ENCODE data around the gene NCBP3.
"Not testable (repeated sequence)": the region's sequence is repeated elsewhere in the genome, so short reads cannot be mapped to it uniquely, and the experiment has no call there.

NCBP3 gene

DNA sequence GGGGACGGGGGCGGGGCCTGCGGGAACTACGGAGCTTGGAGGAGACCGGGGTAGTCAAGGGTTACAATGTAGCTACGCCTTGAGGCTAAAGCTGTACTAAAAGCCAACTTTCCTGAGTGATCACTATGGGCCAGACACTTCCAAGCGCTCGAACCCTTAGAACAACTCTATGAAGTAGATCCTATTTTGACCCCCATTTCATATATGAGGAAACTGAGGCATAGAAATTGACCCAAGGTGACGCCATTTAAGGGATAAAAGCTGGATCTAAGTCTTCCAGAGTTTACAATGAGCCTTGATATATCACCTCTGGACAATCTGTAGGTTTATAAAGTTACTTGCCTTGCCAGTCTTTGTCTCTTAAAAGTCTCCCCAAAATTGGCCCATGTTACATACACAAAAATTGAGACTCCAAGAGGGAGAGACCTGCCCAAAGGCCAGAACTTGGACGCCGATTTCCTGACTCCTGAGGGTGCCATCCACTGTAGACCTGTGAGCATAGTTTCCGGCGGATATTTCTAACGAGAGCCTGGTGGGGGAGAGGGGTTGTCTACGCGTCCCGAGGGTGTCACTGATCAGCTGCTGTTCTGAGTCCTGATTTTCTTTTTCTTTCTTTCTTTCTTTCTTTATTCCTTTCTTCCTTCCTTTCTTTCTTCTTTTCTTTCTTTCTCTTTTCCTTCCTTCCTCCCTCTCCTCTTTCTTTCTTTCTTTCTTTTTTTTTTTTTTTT lies 555 bp upstream of the NCBP3 start:
- DNase-seq: no peak

DNA sequence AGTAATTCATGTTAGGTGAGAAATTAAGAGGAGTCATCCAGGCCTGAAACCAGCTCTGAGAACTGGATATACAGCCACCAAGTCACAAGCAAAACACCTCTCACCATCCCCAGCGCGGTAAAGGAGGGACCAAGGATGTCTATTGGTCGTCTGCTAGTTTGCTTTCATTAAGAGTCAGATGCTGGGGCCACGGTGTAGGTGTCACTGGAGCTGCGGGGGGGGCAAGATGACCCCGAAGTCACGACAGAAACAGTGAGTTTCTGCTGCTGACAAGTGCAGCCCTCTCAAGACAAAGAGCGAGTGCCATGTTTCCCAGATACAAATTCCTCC lies 790 bp downstream of the NCBP3 start:
- DNase-seq: no peak

DNA sequence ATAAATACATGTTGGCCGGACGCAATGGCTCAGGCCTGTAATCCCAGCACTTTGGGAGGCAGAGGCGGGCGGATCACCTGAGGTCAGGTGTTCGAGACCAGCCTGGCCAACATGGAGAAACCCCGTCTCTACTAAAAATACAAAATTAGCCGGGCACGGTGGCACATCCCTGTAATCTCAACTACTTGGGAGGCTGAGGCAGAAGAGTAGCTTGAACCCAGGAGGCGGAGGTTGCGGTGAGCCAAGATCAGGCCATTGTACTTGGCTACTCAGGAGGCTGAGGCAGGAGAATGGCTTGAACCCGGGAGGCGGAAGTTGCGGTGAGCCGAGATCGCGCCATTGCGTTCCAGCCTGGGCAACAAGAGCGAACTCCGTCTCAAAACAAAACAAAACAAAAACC lies 1.5 kb downstream of the NCBP3 start:
- not testable (repeated sequence) for DNase-seq

DNA sequence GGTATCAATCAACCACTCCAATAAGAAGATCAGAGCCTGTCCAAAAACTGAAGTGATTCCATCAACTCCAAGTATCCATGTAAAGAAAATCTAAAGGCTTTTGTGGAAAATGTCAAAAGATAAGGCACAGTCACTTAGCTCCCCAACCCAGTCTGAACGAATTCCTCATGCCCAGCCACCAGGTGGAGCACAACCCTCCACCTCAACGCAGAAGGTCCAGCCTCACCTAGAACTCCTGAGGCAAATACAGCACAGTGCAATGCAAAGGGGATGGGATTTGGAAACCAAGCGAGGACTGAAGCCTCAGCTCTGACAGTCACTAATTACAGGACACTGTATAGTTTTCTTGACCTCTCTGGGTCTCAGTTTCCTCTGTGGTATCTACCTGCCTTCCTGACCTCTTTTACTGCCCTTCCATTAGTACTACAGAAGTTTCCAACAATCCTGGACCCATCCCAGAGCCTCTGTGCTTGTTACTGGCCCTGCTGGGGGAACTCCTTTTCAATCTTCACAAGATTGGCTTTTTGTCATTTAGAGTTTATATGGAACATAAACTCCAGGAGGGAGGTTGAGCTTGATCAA lies 2.0 kb downstream of the NCBP3 start:
- DNase-seq: no peak

DNA sequence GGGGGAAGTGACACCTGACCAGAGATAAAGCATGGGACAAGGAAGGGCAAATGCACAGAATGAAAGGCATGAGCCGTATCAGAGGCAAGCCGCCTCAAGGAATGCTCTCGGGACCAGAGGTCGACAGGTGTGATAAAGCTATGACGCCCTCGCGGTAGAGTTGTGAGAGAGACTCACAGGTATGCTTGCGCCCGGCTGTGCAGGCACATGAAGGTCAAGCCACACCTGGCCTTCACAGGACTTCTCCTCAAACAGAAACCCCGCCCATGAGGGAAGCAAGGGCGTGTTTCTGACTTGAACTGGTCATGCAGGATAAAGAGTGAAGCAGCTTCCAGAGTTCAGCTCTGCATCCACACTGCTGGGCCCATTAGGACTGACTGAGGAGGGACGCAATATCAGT lies 7.8 kb downstream of the NCBP3 start:
- no peak for DNase-seq

DNA sequence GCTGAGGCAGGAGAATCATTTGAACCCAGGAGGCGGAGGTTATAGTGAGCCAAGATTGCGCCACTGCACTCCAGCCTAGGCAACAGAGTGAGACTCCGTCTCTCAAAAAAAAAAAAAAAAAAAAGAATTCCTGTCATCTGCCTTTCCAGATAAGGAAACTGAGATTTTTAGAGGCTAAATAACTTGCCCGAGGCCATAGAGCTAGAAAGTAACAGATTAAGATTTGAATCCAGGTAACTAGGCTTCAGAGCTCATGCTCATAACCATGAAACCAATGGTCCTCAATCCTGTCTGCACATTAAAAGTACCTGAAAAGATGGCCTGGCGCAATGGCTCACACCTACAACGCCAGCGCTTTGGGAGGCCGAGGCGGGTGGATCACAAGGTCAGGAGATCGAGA lies 9.5 kb downstream of the NCBP3 start:
- no peak for DNase-seq

DNA sequence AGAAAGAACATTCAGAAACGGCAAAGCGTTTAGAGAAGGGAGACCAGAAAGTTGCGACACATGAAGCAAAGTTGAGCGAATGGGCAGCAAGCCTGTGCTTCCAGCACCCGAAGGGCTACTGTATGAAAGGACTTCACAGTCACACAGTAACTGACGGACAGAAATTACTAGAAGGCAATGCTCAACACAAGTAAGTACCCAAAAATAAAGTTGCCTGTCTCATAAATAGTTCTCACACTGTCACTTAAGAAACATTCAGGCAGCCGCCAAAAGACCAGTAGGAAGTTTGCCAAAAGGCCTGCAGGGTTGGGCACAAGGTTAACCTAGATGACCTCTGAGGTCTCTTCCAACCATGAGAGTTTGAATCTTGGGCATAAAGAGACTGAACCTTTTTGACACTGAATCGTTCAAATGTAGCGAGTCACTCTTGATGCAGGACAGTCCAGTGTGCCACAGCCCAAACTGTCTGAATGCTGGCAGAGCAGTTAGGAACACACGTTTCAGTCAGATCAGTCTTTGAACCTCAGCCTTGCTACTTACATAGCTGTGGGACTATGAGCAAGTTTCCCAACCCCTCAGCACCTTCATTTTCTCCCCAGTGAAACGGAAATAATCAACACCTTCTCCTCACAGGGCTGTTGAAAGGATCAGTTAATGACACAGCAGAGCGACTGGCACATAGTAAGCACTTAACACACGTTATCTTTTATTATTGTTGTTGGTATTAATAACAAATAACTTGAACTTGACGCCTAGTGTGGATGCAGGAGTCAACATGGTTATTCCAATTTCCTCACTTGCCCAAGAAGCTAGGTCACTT lies 10.4 kb downstream of the NCBP3 start:
- DNase-seq: no peak

DNA sequence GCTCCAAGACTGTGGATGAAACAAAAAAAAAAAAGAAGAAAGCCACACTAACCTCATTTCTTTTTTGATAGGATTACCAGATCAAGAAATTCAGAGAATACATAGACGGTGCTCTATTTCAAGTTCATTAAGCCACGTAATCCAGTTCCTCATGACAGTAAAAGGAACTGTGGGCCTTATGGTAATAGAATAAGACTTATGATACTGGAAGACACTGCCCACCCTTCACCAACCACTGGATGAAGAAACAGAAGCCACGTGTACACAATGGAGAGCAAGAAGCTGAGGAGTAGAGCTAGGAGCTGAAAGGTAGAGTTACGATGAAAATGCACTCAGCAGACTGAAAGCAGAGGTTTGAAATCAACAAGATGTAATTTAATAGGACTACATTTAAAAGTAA lies 11.2 kb downstream of the NCBP3 start:
- no peak for DNase-seq

DNA sequence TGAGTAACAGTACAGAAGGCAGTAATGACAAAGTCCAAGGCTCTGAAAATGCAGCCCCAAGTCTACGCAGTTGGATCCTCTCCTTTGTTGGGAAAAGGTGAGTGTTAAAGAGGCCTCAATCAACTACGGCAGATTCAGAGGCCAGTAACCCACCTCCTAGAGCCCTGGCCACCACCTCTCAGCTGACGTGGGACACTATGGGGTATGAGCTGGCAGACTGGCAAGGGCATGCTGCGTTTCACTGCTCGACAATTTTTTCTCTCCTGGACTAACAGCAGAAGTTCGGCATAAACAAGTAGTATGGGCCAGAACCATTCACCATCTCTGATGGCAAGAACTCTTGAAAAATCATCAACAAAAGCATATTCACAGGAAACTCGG lies 17.2 kb downstream of the NCBP3 start:
- DNase-seq: no peak

DNA sequence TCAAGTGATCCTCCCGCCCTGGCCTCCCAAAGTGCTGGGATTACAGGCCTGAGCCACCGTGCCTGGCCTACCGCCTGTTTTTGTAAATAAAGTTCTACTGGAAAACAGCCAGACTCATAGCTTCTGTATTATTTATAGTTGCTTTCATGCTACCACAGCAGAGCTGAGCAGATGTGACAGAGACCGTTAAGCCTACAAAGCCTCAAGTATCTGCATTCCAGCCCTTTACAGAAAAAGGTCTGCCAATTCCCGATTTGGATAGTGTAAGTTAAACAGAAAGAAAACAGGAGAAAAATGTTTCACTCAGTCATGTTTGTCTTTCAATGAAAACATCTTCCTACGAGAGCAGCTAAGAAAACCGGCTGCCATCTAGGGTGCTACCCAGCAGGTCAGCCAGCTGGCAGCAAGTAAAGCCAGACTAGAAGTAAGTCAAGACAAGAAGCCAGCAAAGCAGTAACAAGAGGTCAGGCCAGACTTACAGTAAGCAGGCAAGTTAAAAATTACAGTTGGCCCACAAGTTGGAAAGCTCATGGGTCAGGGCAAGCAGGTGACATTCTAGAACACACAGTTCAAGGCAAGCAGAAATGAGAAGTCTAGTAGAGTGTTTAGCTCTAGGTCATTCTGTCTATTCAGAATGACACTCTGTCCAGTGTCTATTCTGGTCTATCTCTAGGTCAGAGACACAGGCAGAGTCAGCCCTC lies 17.7 kb downstream of the NCBP3 start:
- no peak for DNase-seq

DNA sequence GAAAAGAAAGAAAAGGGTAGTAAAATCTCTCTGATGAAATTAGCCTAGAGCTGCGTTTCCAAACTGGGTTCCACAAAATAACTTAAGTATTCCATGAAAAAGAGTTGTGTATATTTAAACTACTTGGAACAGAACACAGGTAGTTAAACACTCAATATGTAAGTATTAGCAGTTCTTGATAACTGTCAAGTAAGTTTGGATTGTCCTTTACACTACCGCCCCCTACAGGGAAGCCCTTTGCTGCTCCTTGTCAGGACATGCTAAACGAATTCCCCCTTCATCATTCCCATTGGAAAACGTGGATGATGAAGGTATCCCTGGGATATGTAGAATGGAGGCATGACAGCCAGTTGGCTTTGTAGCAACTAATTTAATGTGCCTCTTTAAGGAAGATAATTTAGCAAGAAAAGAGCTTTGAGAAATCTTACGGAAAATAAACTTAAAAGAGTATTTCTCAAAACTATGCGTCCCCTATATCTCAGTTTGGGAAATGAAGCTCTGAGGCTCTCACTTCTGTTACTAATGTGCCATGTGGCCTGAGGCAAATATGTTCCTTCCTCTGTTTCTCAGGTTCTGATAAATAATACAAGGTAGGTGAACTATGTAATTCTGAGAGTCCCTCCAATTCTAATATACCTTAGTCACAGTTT lies 18.8 kb downstream of the NCBP3 start:
- DNase-seq: no peak

DNA sequence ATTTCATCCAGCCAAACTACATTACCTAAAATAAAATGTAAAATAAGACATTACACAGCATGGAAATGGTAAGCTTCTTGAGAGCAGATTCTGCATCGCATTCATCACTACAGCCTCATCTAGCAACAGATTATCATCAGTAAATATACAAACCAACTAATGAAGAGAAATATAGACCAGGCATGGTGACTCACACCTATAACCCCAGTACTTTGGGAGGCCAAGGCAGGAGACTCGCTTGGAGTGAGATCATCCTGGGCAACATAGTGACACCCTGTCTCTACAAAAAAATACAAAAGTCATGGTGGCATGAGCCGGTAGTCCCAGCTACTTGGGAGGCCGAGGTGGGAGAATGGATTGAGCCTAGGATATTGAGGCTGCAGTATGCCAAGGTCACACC lies 19.9 kb downstream of the NCBP3 start:
- DNase-seq: no peak

DNA sequence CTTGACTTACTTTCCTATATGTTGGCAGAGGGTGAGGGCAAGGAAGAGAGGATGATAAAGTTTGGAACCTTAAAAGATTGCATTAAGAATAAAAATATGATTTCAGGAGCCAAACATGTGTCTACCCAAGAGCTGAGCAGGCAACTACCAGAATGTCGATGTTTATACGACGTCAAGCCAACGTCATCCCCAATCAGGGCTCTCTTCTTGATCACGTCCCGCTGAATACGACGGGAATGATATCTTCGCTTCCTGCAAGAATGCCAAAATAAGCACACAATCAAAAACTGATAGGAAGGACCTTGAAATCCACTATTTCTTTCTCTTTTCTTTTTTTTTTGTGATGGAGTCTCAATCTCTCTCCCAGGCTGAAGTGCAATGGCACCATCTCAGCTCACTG lies 24.9 kb downstream of the NCBP3 start:
- no peak for DNase-seq

DNA sequence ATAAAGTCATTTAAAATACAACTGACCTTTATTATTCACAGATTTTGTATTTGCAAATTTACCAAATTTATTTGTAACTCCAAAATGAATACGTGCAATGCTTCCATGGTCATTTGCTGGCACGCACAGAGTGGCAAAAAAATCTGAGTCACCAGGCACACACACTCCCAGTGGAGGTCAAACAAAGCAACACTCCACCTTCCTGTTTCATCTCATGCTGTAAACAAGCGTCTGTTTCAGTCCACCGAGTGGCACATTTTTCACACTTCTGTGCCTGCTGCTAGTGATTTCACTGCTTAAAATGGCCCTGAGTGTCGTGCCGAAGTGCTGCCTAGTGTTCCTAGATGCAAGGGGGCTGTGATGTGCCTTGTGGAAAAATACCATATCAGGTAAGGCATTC lies 27.3 kb downstream of the NCBP3 start:
- no peak for DNase-seq

DNA sequence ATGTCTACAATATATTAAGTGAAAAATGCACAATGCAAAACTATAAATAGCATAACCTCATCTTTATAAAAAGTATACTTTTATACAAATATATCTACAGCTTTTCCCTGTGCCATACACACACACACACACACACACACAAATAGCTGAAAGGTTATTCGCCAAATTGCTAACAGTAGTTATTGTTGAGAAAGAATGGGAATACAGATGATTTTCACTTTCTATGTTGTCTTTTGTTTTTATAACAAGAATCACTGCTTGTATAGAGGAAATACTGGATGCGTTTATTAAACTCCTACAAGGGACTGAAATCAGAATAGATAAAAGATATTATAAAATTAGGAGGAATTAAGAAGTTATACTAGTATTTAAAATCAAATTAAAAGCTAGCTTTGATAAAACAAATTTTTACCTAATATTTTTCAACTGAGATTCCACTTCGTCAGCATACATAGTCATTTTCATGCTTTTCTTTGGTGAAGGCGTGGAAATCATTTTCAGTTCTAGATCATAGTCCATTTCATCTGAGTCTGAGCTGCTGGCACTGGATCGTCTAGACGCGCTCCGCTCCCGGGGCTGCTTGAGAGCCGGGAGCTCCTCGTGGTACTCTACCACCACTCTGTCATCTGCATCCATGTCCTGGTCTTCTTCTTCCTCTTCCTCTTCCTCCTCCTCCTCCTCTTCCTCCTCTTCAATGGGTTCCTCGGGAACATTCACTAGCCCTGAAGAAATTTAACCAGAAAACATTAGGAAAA lies 28.0 kb downstream of the NCBP3 start:
- no peak for DNase-seq

DNA sequence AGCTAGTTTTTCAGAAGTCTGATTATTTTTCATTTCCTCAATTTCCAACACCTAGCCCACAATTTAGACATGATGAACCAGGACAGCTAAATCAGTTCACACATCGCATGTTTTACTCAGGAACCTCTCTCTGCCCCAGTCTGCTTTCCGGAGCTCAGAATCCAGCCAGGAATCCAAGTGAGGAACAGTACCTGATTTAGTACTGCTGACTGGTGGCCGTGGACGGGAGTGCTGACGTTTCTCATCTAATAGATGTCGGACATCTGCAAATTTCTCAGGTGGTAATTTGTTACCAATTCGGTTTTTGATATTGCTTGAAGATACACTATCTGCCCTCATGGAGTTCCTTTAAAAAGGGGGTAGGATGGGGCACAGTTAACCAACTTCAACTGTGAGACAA lies 30.1 kb downstream of the NCBP3 start:
- DNase-seq: no peak

DNA sequence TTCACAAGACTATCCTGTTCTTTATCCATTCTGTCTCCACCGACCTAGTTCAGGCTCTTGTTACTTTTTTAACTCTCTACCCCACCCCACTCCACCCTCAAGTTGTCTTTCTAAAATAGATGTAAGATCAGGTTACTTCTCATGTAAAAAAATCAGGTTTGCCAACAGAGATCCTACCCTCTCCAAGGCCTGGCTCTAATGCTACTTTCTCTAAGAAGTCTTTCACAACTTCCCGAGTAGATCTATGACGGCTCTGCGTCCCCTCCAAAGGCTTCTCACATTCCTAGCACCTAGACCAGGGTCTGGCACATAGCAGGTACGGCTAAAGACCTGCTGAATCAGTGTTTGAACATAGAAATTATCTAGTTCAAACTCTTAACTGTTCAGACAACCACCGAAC lies 30.9 kb downstream of the NCBP3 start:
- DNase-seq: no peak

DNA sequence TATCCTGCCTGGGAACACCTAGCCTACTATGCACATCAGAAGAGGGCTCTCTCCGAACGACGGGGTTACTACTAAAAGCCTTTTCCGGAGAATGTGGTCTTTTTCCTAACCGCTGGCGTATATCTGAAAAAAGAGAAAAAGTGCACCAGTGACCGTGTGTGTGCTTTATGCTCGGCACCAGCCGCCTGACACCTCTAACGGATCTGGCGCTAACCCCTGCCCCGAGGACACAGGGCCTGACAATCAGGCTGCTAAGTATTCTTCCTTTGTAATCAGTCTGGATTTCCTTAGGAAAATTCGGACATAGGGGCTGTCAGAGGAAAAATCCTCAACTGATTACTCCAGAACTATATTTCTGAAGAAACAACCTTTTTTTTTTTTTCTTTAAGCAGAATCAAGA lies 31.7 kb downstream of the NCBP3 start:
- DNase-seq: no peak

DNA sequence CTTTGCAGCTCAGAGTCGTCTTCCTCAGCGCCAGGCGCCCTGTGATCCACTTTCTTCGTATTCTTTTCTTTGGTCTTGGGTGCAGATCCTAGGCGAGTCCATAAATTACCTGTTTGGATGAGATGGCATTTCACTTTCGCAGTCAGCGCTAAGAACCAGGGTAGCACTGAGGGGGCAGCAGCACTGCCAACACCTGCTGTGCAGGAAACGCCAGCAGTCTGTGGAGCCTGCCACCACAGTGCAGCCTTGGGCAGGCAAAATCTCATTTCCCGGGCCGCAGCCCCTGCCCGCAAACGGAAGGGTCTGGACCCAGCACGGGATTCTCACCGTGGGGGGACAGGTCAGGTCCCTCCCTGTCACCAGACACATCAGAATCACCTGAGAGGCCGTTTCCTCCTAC lies 32.9 kb downstream of the NCBP3 start:
- no peak for DNase-seq

DNA sequence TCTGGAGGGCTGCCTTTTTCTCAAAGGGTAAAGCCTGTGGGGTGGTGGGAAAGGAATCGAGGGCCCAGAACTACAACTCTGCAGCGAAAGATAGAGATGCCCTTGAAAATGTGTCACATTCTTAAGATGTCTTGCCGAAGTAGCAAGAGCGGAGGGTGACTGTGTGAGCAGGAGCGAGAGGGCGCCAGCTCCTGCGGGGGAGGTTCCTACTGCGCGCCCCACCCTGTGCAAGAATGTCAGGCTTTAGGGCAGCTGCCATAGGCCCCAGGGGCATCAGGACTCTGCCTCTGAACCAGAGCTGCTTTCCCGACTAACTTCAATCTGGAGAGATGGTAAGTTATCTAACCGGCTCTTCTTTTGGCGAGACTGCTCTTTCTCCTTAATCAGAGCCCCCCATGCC lies 33.3 kb downstream of the NCBP3 start:
- no peak for DNase-seq

DNA sequence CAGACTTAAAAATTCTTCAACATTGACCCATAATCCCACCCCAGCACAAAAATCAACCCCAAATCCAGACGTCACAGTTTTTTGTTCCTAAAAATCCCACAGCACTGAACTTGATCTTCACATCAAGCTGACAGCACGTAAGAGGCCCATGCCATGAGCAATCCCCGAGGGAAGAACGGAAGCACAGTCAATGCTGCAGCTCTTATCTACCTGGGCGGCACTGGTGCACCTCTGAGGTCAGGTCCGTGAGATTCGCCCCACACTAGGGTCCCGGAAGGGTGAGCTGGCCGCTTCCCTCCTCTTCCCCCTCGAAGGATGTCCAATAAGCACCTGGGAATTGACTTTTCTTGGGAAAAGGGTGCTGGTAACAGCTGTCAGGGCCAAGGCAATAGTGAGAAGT lies 33.8 kb downstream of the NCBP3 start:
- no peak for DNase-seq

DNA sequence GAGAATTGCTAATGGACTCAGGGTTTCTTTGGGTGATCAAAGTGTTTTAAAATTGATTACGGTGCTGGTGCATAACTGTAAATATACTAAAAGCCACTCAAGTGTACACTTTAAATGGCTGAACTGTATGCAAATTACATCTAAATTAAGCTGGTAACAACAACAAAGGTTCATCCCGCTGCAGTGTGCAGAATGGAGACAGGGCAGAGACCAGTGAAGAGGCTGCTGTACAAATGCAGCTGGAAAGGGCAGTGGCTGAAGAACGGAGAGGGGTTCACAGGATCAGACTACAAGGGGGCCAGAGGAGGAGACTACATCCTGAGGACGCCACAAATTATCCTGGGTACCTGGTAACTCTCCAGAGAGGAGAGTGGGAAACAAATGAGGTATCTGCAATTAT lies 36.0 kb downstream of the NCBP3 start:
- no peak for DNase-seq

DNA sequence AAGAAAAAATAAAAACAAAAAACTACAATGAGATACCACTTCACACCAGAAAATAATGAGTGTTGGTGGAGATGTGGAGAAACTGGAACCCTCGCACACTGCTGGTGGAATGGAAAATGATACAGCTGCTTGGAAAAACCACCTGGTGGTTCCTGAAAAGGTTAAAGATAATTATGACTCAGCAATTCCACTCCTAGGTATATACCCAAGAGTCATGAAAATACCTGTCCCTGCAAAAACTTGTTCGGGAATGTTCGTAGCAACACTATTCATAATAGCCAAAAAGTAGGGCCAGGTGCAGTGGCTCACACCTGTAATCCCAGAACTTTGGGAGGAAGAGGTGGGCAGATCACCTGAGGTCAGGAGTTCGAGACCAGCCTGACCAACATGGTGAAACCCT lies 36.9 kb downstream of the NCBP3 start:
- no peak for DNase-seq

Data from NCI-H1048 (cell line).